Activated naive CD4-positive, alpha-beta T cell treated with Interleukin-2 at 50 U/mL for 16 hours (primary cell): ENCODE results near the gene GPR35.
"Not testable (repeated sequence)": the region's sequence is repeated elsewhere in the genome, so short reads cannot be mapped to it uniquely, and the experiment has no call there.

Experiments used
- DNase-seq: peaks from one replicate; pipeline ENCODE4 v3.0.0-alpha.2; 2020

Gene GPR35

DNA sequence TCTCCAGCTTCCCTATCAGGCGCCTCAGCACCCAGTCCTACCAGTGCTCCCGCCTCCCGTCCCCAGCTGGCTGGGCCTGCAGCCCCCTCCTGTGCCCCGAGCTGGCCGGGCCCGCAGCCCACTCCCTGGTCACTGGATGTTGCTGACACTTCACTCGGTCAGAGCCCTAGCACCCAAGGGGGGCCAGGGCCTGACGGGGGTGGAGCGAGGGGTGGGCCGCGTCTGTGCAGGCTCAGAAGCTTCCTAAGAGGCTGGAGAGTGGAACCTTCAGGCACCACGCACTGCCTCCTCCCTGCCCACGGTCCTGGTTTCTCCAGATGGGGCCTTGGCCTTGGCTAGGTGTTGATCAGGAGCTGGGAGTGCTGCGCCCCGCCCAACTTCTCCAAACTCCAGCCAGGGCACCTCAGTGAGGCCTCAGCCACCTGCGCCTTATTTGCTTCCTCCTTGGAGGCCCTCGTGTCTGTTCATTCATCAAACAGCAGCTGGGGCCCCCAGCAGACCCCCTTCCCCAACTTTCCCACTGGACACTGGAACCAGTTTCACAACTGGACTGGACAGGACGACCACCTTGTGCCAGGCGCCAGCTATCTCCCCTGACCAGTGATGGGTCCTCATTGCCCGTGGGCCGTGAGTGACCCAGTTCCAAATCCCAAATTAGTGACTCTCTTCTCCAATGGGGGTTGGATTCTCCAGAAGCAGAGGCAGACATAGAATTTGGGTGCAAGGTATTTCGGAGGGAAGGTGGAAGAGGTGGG lies 22.0 kb upstream of the GPR35 start:
- DNase-seq, result no peak

DNA sequence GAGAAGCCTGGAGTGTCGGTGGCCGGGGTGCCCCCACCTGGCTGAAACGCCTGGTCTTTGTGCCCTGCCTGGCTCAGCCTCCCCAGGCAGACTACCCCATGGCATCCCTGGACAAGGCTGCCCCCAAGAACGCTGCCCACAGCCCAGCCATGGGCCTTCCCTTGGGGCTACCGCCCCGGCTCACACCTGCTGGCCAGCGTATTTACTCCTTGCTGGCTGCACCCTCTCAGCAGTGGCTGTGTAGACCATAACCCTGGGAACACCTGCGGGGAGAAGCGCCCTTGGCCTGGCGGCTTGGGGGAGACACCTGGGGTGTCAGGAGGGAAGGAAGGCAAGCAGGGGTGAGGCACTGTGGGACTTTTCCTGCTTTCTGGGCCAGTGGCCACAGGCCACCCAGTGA lies 21.4 kb upstream of the GPR35 start:
- DNase-seq, result no peak

DNA sequence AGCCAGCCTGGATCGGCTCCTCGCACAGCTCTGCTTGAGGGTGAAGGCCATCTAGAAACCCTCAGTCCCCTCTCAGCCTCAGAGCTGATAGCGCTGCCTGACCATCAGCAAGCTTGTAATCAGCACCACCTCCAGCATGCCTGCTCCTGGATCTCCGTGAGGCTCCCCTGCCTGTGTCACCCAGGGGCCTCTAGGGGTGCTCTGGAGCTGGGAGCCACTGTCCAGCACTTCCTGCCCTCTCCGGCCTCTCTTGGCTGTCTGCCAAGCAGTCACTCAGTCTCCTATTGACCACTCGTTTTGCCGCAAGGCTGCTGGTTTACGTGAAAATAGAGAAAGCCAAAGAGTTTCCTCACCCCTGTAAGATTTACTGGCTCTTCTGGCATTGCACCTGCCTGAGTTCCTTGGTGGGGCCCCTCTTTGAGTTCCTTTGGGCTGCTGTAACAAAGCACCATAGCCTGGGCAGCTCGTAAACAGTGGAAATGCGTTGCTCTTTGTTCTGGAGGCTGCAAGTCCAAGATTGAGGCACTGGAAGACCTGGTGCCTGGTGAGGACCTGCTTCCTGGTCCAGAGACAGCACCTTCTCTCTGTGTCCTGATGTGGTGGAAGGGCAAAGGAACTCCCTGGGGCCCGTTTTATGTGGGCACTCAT lies 20.9 kb upstream of the GPR35 start:
- no peak for DNase-seq

DNA sequence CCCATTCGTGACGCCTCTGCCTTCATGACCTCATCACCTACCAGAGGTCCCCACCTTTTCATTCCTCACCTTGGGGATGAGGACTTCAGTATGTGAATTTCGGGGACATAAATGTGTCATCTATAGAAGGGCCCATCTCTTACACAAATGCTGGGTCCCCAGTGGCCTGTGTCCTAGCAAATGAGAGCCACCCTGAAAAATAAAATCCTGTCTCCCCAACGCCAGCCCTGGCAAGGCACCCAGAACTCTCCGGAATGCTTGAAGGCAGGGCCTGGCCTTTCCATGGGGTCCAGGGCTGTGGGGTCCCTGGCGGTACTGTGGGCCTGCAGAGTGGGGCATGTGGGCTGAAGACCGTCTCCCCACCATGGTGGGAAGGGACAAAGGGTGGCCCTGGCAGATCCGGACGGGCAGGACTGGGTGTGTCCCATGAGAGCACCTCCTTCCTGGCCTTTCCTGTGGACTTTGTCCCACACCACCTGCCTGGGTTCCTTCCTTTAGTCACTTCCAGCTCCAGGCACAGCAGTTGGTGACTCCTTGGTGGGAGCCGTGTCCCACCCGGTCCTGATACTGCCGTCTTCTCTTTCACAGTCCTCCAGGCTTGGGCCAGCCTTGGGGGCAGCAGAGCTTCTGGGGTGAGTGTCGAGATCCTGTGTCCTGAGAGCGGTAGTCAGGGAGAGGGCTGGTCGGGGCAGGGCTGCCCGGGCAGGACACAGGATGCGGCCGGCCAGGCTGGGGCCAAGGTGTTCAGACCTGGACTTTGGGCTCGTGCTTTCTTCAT lies 20.2 kb upstream of the GPR35 start:
- no peak for DNase-seq

DNA sequence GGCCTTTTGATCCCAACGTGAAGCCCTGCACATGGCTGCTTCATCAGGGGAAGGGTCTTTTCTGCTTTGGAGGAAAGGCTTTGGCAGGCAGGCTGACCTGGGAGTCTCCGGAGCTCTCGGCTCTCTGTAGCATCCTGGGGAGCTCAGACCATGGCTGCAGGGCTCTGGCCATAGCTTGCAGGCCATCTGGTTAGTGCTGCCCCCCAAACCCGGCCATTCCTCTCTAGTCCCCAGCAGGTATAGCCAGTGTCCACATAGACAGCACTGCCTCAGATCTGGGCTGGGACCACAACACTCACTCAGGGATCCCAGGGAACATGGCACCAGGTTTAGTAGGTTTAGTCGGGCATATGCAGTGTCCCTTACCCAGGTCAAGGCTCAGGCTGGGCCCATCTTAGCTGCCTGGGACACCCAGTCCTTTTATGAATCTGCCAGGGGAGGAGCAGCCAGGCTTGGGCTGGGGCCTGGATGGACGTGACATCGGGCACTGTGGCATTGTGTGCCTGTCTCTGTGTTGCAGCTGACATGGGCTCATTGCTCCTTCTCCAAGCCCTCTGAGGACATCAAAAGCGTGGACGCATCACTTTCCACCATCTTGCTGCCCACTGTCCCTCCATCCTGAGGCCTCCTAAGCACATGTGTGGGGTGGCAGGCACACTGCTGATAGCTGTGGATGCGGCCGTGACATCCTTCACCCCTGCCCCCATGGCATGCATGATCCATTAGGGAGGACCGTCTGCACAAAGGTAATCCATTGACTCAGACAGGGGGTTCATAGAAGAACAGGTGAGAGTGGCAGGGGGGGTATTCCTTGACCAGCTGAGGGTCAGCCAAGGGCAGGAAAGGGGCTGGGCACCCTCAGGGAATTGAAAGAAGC lies 19.2 kb upstream of the GPR35 start:
- no peak for DNase-seq

DNA sequence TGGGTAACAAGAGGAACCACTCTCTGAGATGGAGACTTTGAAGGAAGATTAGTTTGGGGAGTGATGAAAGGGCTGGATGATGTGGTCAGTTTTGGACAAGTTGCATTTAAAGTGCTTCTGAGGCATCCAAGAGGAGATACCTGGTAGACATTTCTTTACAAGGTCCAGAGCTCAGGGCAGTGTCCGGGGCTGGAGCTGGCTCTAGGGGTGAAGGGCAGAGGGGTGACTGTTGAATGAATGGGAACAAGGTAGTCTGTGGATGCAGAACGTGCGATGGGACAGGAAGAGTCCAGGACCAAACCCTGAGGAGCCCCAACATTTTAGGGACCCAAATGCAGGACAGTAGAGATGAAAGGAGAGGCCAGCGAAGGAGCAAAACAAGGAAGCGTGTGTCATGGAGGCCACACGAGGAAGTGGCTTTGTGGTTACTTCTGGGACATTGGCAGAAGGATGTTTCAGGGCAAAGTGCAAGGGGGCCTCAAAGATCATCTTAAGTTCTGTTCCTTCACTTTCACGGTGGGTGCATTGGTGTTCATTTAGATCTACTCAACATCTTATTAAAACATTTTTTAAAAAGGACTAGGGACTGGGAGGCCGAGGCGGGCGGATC lies 13.6 kb upstream of the GPR35 start:
- no peak for DNase-seq

DNA sequence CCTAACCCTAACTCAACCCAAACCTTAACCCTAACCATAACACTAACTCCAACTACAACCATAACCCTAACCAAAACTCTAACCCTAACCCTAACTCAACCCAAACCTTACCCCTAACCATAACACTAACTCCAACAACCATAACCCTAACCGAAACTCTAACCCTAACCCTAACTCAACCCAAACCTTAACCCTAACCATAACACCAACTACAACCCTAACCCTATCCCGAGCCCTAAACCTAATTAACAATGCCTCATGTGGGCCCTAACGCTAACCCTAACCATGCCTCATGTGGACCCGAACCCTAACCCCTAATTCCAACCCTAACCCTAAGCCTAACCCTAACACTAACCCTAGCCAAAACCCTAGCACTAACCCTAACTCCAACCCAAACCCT lies 11.5 kb upstream of the GPR35 start:
- DNase-seq, result no peak

DNA sequence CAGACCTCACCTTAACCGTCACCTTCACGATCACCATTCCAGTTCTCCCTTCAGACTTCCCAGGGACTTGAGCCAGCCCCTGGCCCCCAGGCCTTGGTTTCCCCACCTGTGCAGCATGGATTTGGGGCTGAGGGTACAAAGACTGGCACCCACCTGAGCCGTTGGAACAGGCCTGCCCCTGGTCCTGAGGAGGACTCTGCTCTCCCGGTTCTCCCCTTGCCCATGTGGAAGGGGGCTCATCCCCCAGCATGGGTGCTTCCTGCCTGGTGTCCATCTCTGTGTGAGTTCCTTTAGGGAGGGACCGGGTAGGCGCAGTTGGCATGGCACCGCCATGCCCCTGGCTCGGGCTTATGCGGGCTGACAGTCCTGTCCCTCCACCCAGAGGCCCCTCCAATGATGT lies 10.9 kb upstream of the GPR35 start:
- DNase-seq, result no peak

DNA sequence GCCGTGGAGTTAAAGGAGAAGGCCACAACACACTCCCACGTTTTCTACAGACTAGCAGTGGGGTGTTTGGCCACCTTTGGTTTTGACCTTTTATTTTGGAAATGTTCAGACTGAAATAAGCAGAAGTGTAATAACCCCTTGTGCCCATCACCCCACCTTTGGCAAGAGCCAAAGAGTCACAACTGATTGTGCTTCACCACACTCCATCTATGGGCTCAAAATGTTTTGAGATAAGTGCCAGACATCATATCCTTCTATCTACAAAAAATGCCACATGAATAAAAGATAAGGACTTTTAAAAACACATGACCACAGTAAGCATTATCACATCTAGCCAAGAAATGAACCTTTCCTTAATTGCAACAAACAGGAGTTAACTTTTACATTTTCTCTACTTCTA lies 9.9 kb upstream of the GPR35 start:
- DNase-seq, result no peak

DNA sequence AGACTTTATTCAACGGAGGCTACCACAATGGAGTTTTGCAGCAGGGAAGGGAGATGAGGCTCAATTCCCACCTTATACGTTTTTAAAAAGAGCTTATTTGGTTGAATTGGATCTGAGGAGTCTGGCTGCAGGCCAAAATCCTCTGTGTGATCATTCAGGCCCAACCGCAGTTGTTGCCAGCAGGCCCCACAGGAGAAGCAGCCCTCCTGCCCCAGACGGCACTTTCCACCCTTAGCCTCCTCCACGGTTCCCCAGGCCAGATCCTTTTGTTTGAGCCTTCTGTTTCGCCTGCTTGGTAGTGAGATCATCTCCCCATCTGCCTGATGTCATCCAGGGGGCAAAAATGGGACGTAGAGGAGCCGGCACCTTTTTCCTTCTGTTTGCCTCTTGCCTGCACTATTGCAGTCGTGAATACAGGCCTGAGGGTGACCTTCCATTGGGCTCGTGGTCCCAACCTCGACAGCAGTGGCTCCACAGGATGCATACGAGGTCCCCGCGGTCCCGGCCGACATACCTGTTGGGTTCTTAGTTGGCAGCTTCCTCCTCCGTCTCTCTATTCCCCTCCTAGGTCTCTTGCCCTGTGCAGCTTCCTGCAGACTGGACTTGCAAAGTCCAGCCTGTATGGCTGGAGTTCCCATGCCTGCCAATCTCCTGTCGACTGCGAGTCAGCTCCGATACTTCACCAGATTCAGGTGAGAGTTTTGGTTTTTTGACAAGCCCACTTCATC lies 9.3 kb upstream of the GPR35 start:
- no peak for DNase-seq

DNA sequence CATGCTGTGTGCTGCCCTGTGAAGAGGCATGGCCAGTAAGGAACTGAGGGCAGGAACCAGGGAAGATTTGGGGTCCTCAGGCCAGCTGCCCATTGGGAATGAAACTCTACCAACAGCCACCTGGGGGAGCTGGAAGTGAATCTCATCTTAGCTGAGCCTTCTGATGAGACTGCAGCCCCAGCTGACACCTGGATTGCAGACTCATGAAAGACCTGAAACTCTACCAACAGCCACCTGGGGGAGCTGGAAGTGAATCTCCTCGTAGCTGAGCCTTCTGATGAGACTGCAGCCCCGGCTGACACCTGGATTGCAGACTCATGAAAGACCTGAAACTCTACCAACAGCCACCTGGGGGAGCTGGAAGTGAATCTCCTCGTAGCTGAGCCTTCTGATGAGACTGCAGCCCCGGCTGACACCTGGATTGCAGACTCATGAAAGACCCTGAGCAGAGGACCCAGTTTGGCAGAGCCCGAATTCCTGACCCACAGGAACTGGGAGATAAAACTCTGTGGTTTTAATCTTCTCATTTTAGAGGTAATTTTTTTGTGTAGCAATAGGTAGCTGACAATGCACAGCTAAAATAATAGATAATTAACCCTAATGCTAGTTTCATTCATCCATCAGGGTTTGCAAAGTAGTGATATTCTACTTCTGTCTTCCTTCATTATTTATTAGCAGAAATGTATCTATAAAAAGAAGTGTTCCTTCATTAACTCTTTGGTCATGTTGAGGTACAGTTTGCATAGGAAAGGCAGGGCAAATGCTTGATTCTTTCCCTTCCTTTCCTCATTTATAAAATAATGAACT lies 8.2 kb upstream of the GPR35 start:
- DNase-seq, result not testable (repeated sequence)

DNA sequence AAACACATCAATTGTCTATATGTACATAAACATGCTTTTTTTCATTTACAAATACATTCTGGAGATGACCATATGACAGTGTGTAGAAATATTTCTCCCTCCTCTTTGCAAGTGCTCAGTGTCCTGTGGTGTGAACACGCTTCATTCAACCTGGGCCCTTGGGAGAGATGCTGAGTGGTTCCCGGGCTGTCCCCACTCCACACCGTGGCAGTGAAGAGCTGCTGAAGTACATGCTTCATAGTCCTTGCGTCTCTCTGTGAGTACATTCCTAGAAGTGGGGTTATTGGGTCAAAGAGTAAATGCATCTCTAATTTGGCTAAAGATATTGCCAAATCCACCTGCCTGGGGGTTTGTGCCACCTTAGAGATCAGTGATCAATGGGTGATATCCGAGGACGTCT lies 6.5 kb upstream of the GPR35 start:
- DNase-seq, result no peak

DNA sequence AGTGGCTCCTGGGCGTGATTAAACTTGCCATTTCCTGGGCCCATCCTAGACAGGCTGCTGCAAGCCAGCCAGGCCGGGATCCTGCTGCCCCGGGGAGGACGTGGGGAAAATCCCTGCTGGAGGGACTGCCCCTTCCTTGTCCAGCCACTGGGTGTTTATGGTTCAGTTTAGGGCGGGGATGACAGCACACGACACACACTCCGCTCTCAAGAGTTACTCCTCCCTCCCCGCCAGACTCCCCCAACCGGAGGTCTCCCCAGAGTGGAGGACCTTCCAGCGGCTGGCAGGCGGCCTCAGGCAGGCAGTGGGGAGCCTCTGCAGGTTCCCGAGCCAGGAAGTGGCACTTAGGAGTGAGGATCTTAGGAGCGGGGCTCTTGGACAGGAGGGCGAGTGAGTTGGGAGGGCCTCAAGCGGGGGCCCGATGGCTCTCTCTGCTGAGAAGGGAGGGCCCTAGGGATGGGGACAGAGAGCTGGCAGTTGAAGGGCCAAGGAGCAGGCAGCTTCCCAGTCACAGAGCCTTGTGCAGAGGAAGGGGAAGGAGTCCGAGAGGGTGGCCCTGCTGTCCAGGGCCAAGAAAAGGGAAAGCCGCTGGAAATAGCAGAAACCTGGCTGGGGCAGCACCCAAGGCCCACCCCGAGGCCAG lies 5.7 kb upstream of the GPR35 start:
- DNase-seq, result no peak

DNA sequence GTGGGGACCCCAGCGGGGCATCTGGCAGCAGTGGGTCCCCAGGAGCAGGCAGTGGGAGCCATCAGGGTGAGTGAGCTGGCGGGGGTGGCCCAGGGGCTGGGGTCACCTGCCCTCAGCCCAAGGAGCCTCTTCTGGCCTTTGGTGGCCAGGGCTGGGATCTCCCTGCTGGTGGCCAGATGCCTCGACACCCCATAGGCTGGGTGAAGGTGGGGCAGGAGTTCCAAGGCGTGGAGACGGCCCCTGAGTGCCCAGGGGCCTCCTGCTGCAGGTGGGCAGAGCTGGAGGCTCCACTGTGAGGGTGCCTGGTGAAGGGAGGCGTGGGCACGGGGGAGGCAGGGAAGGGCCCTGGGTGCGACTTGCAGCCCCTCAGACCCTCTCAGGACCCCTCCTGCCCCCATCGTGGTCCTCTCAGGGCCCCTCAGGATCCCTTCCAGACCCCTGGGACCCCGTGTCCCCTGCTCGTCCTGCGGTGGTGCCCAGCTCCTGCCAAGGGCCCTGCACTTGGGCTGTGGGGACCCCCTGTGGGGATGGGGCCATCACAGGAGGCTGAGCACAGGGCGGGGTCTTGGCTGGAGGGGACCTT lies 5.0 kb upstream of the GPR35 start:
- no peak for DNase-seq

DNA sequence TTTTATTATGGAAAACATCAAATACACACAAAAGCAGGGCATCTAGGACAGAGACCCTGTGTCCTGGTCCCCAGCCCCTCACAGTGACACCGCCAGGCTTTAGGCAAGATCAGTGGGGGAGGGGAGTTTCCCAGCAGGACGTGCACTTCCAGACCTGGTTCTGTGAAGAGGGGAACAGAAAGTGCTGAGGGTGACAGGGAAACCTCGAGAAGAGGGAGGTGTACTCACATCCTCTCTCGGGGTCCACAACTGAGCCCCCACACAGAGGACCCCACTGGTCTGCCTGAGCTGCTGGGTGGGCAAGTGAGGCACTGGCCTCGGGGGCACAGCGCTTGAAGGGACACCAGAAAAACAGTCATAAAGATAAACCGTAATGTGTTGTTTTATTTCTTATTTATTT lies 4.4 kb upstream of the GPR35 start:
- DNase-seq, result no peak

DNA sequence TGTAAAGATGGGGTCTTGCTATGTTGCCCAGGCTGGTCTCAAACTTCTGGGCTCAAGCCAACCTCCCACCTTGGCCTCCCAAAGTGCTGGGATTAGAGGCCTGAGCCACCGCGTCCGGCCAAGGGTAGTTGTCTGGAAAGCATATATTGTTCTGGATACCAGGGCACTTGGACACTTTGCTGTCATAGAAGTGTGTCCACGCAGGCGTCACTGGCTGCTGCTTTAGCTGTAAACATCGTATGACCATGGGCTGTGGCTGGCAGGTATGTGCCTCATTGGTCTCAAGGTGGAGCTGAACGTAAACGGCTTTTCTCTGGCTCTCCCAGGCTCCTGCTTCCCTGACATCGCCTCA lies 3.2 kb upstream of the GPR35 start:
- DNase-seq, result no peak

DNA sequence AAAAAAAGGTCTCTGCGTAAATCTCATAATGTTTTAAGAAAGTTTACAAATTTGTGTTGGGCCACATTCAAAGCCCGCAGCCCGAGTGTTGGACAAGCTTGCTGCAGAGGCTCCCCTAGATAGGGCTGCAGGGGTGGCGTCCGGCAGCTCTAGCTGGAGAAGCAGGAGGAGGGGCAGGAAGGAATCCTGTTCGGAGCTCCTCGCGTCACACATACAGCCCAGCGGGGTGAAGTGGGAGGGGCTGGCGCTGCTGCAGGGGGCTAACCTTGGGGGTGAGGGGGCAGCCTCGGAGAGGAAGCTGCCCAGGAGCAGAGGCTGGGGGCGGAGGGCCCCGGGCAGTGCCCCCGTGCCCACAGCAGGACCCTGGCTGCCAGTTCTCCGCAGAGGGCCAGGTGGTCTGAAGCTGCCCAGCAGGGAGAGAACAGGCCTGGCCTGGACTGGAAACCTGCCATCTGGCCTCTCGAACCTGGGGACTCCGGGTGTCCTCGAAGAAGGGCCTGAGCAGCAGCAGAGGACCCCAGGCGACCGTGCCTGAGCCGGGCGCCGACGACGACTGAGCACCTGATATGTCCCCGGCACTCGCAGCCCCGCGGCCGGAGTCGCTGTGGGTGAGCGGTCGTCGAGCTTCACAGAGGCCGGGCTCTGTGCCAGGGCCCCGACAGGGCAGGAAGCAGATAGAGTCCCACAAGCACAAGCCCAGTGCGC lies 2.6 kb upstream of the GPR35 start:
- no peak for DNase-seq

DNA sequence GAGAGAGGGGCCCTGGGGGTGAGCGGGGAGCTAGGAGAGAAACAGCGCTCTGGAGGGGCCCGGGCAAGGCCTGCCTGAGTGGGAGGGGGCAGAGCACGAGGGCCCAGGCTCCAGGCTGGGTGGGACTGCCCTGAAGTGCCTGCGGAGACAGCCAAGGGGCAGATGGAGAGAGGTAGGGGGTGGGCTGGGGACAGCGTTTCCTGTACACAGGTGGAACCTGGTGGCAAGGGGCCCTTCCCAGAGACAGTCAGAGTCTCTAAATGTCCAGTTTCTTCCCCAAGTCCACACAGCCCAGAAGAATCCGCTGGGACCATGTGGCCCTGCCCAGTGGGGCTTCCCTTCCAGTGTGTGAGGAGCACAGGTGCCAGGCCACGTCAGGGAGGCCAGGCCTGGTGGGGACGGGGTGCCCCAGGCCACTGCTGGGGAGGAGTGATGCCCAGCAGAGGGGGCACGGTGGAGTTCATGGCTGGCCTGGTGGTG lies 1.7 kb upstream of the GPR35 start:
- DNase-seq, result no peak
